GM12892 (cell line): ENCODE results near the gene CDK5RAP2.

Experiments
- POLR2A ChIP-seq: IDR thresholded peaks from 2 replicates; pipeline ENCODE4 v1.6.1; 2011; ENCODE audit warnings: low read depth, low read length, control low read depth
- POLR2AphosphoS5 ChIP-seq: IDR thresholded peaks from 2 replicates; pipeline ENCODE4 v1.6.1; 2011; ENCODE audit warnings: low read depth, low read length, control low read depth

DNA sequence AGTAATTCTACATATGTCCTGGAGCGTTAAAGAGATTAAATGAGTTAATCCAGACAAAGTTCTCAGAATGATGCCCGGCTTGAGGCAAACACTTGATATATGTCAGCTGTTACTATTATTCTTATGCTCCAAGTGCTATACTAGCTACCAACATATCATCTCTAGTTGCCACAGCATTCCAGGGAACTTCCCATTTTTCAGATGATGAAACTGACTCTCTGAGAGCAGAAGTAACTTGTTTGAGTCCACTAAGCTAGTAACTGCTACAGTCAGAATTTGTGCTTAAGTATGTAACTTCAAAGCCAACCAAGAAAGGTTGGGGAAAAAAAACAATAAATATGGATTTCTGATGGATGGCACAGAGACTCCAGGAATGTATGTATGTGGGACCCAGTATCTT, 98.1 kb downstream of the CDK5RAP2 start:
- TF ChIP-seq POLR2AphosphoS5 (no peak), POLR2A (no peak)
